ENCODE measurements around the gene CA12.

Gene CA12

GRCh38 chr15:63398456-63398855 lies 16.8 kb upstream of the CA12 start:
- Histone ChIP-seq H3K36me3 (ENCODE audit: insufficient read depth, low read length) (no peaks in the 10 kb centered on the region), H3K27me3 (ENCODE audit: insufficient read depth, low read length, poor library complexity, severe bottlenecking) (no peaks in the 10 kb centered on the region), H3K4me2 (ENCODE audit: low read depth, low read length, poor library complexity, severe bottlenecking) (no peak overlapping the region), H3K9me2 (replicated peaks; ENCODE audit: low read depth, low read length) (no peaks in the 10 kb centered on the region), H3F3A (ENCODE audit: low read depth) (no peaks in the 10 kb centered on the region), H3K9me3 (ENCODE audit: insufficient read depth, low read depth, low read length) (no peaks in the 10 kb centered on the region), H3K4me3 (ENCODE audit: low read length, poor library complexity, severe bottlenecking) (no peak overlapping the region), H4K20me1 (ENCODE audit: insufficient read depth, low read length, poor library complexity, severe bottlenecking) (no peaks in the 10 kb centered on the region), H3K79me2 (ENCODE audit: insufficient read depth, low read length) (no peaks in the 10 kb centered on the region), H3K4me1 (ENCODE audit: insufficient read depth, low read length, poor library complexity, severe bottlenecking) (peaks cover 7% of the 10 kb centered on the region), H3K9ac (ENCODE audit: low read depth, low read length, poor library complexity, severe bottlenecking) (no peak overlapping the region), H2AFZ (ENCODE audit: low read length) (0 out of 2 replicates have a peak overlapping the region, but pooled peaks have one; percentile 1)
- TF ChIP-seq CTCF (conservative IDR thresholded peaks at IDR 0.05; ENCODE audit: low read length) (no peak), EZH2phosphoT487 (IDR thresholded peaks at IDR 0.05; ENCODE audit: borderline replicate concordance) (no peak)

- Histone ChIP-seq H3K4me2 (ENCODE audit: low read depth, low read length, poor library complexity, severe bottlenecking) (no peak overlapping the region), H3K9me2 (replicated peaks; ENCODE audit: low read depth, low read length) (no peaks in the 10 kb centered on the region), H2AFZ (ENCODE audit: low read length) (no peak overlapping the region), H3K36me3 (ENCODE audit: insufficient read depth, low read length) (no peaks in the 10 kb centered on the region), H3F3A (ENCODE audit: low read depth) (no peaks in the 10 kb centered on the region), H3K4me3 (ENCODE audit: low read length, poor library complexity, severe bottlenecking) (no peak overlapping the region), H4K20me1 (ENCODE audit: insufficient read depth, low read length, poor library complexity, severe bottlenecking) (no peaks in the 10 kb centered on the region), H3K9ac (ENCODE audit: low read depth, low read length, poor library complexity, severe bottlenecking) (no peak overlapping the region), H3K4me1 (ENCODE audit: insufficient read depth, low read length, poor library complexity, severe bottlenecking) (peaks cover 14% of the 10 kb centered on the region), H3K27me3 (ENCODE audit: insufficient read depth, low read length, poor library complexity, severe bottlenecking) (no peaks in the 10 kb centered on the region), H3K9me3 (ENCODE audit: insufficient read depth, low read depth, low read length) (no peaks in the 10 kb centered on the region), H3K79me2 (ENCODE audit: insufficient read depth, low read length) (no peaks in the 10 kb centered on the region)
- TF ChIP-seq EZH2phosphoT487 (IDR thresholded peaks at IDR 0.05; ENCODE audit: borderline replicate concordance) (no peak), CTCF (conservative IDR thresholded peaks at IDR 0.05; ENCODE audit: low read length) (no peak)
These were observed 14.7 kb upstream of the CA12 start for GRCh38 chr15:63396152-63396928.

- no peaks in the 10 kb centered on the region for H3K27me3 ChIP-seq (ENCODE audit: insufficient read depth, low read length, poor library complexity, severe bottlenecking)
- H3F3A ChIP-seq (ENCODE audit: low read depth), result no peaks in the 10 kb centered on the region
- no peak overlapping the region for H3K9ac ChIP-seq (ENCODE audit: low read depth, low read length, poor library complexity, severe bottlenecking)
- no peaks in the 10 kb centered on the region for H3K9me2 ChIP-seq (replicated peaks; ENCODE audit: low read depth, low read length)
- H2AFZ ChIP-seq (ENCODE audit: low read length), result no peak overlapping the region
- no peaks in the 10 kb centered on the region for H3K9me3 ChIP-seq (ENCODE audit: insufficient read depth, low read depth, low read length)
- no peaks in the 10 kb centered on the region for H3K79me2 ChIP-seq (ENCODE audit: insufficient read depth, low read length)
- no peak overlapping the region for H3K4me3 ChIP-seq (ENCODE audit: low read length, poor library complexity, severe bottlenecking)
- H3K4me2 ChIP-seq (ENCODE audit: low read depth, low read length, poor library complexity, severe bottlenecking), result no peak overlapping the region
- no peaks in the 10 kb centered on the region for H3K36me3 ChIP-seq (ENCODE audit: insufficient read depth, low read length)
- H4K20me1 ChIP-seq (ENCODE audit: insufficient read depth, low read length, poor library complexity, severe bottlenecking), result no peaks in the 10 kb centered on the region
- TF ChIP-seq EZH2phosphoT487 (IDR thresholded peaks at IDR 0.05; ENCODE audit: borderline replicate concordance) (no peak), CTCF (conservative IDR thresholded peaks at IDR 0.05; ENCODE audit: low read length) (no peak)
- peaks cover 14% of the 10 kb centered on the region for H3K4me1 ChIP-seq (ENCODE audit: insufficient read depth, low read length, poor library complexity, severe bottlenecking)
These were observed 14.1 kb upstream of the CA12 start for GRCh38 chr15:63395730-63396151.
